ENCODE results near the gene NRCAM. TPM values are rescaled to one million over a fixed set of nuclear protein-coding genes. Genes with fewer than 3 reads are reported as not detected.

NRCAM gene
- total and polyA plus RNA-seq, 2 of the 8 experiments (the other 6 are each of a cell fraction or from before 2014, with no cell fraction given): 2.7 to 3.8 TPM

DNA sequence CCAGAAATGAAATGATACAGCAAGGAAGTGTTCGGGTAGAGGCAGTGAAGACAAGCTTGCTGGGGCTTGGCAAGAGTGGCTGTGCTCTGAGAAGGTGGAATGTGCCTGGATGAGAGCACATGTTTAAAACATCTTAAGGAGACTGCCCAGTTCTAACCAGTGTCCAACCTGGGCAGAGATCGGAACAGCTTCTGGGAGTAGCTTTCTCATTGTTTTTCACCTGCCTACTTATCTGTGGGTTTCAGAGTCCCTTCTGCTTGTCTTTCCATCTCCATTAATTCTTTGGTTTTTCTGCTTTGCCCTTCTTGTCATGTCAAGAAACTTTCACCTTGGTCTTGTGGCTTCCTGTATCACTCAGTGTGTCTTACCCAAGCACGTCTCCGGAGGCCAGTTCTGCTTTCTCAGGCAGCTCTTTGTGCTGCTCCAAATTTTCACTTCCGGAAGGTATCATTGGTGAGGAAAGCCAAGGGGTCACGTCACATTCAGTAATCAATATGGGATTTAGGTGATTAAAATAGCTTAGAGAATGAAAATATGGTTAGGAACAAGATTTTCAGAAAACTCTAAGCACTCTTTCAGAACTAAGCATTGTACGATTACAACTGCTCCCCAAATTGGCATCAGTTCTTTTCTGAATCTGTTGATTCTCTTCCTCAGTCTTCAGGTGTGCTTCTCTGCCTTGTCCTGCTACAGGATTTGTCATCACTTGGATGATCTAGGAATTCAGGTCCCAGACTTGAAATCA, 320.6 kb downstream of the NRCAM start:
- H4K20me1 ChIP-seq (replicated peaks in 1 of 2; ENCODE audit: control insufficient read depth in 1 of 2, insufficient read depth in 2 of 2, low read length in 2 of 2): no peaks in the 10 kb centered on the region
- no peaks in the 10 kb centered on the region for H3K9me3 ChIP-seq (ENCODE audit: insufficient read depth in 2 of 2, low read depth in 1 of 2, low read length in 1 of 2)
- CTCF ChIA-PET (ENCODE audit: partially characterized antibody): interaction anchor here (1.3 to 9.3 kb wide), 5 partner anchors 9 to 26 kb away, joined by 3 to 64 read pairs (median 5); no protein-coding TSS in a partner anchor
- DNase-seq (ENCODE audit: low read depth in 1 of 2, low spot score in 2 of 2) (no peak), FAIRE-seq (no peak)
- no peak overlapping the region for H3K4ac ChIP-seq (replicated peaks; ENCODE audit: insufficient read length, low read depth, low read length)
- no peak overlapping the region for H3K27ac ChIP-seq (ENCODE audit: low read depth, low read length)
- no peaks in the 10 kb centered on the region for H3K36me3 ChIP-seq (ENCODE audit: control insufficient read depth in 2 of 4, insufficient read depth in 4 of 4, low read length in 3 of 4)
- no peak overlapping the region for H2BK12ac ChIP-seq (ENCODE audit: low read depth, low read length)
- no peak overlapping the region for H3K56ac ChIP-seq (replicated peaks; ENCODE audit: insufficient read length, low read depth, low read length)
- H4K8ac ChIP-seq (ENCODE audit: extremely low read depth, insufficient read depth, low read length): no peak overlapping the region
- WGBS, 2 experiments (ENCODE audit: extremely low coverage in 1 of 2, insufficient coverage in 1 of 2, insufficient read length in 1 of 2, insufficient replicate concordance in 2 of 2, low coverage in 1 of 2, low lambda C conversion rate in 2 of 2, missing lambda C conversion rate in 1 of 2): 92% methylated on average over 7 of the region's 7 CpGs; no CpG with 5 or more reads in 1 of the 2 experiments
- H3K79me2 ChIP-seq (ENCODE audit: control insufficient read depth in 1 of 2, insufficient read depth in 2 of 2, low read length in 2 of 2): no peaks in the 10 kb centered on the region
- H3K23ac ChIP-seq (ENCODE audit: insufficient read length): no peak overlapping the region
- H2AK5ac ChIP-seq (ENCODE audit: low read depth, low read length): no peak overlapping the region
- no peak overlapping the region for H2BK120ac ChIP-seq (replicated peaks; ENCODE audit: low read depth, low read length)
- peaks cover 0 to 6% (median 1%) of the 10 kb centered on the region in 4 experiments; a peak in 1 of 7 replicates for H3K4me1 ChIP-seq (replicated peaks in 1 of 4; ENCODE audit: control insufficient read depth in 3 of 4, insufficient read depth in 4 of 4, low read length in 3 of 4)
- H3K4me2 ChIP-seq (ENCODE audit: insufficient read depth in 1 of 2, low read depth in 2 of 2, low read length in 2 of 2): no peak overlapping the region
- no peaks in the 10 kb centered on the region for H3K23me2 ChIP-seq (ENCODE audit: low read depth, low read length)
- no peaks in the 10 kb centered on the region for H3K79me1 ChIP-seq (ENCODE audit: low read depth, low read length)
- H3K4me3 ChIP-seq (ENCODE audit: extremely low read depth in 1 of 4, insufficient read depth in 2 of 4, low read depth in 3 of 4, low read length in 4 of 4): no peak overlapping the region
- no peaks in the 10 kb centered on the region for H3K27me3 ChIP-seq (replicated peaks in 1 of 4; ENCODE audit: control insufficient read depth in 3 of 4, extremely low read depth in 1 of 4, insufficient read depth in 3 of 4, low read length in 3 of 4)
- no peak overlapping the region for H2AFZ ChIP-seq (ENCODE audit: low read length)
- POLR2A ChIA-PET (ENCODE audit: partially characterized antibody): interaction anchor here (0.8 kb wide), 1 partner anchor 686 kb away, joined by 3 read pairs; no protein-coding TSS in a partner anchor
- H3K14ac ChIP-seq (ENCODE audit: insufficient read length): no peak overlapping the region
- H3K18ac ChIP-seq (ENCODE audit: extremely low read depth, low read length): no peak overlapping the region
- H2BK15ac ChIP-seq (ENCODE audit: low read length): no peak overlapping the region
- H3K9ac ChIP-seq (replicated peaks in 1 of 4; ENCODE audit: extremely low read depth in 1 of 4, low read depth in 3 of 4, low read length in 3 of 4): no peak overlapping the region
- no peak overlapping the region for H4K5ac ChIP-seq (ENCODE audit: insufficient read length, low read depth, low read length)
- H2BK5ac ChIP-seq (ENCODE audit: low read depth, low read length): no peak overlapping the region
- no peak overlapping the region for H2BK20ac ChIP-seq (ENCODE audit: low read length)
- no peak overlapping the region for H4K91ac ChIP-seq (replicated peaks; ENCODE audit: insufficient read length, low read length)
- TF ChIP-seq, protein P1, sequence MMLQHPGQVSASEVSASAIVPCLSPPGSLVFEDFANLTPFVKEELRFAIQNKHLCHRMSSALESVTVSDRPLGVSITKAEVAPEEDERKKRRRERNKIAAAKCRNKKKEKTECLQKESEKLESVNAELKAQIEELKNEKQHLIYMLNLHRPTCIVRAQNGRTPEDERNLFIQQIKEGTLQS (IDR thresholded peaks at IDR 0.05; ENCODE audit: insufficient read depth, low read depth, low read length): no peak
- TF ChIP-seq RBBP5 (IDR thresholded peaks at IDR 0.05; ENCODE audit: borderline replicate concordance, low read depth, low read length) (no peak), CHD2 (IDR thresholded peaks at IDR 0.05; ENCODE audit: low read length) (no peak), SRF (IDR thresholded peaks at IDR 0.05; ENCODE audit: low read depth, low read length) (no peak), KDM4A (IDR thresholded peaks at IDR 0.05; ENCODE audit: low read depth, low read length, severe bottlenecking) (no peak), ASH2L (IDR thresholded peaks at IDR 0.05; ENCODE audit: low read length) (no peak), MAFK (IDR thresholded peaks at IDR 0.05; ENCODE audit: low read depth, low read length) (no peak), CHD1 (IDR thresholded peaks at IDR 0.05; ENCODE audit: low read depth, low read length) (no peak), POU5F1 (IDR thresholded peaks at IDR 0.05; ENCODE audit: low read depth, low read length) (no peak), NRF1 (IDR thresholded peaks at IDR 0.05; ENCODE audit: low read depth, low read length) (no peak), FOSL1 (IDR thresholded peaks at IDR 0.05; ENCODE audit: insufficient read depth, low read depth, low read length) (no peak), EGR1 (IDR thresholded peaks at IDR 0.05; ENCODE audit: borderline replicate concordance, low read depth, low read length) (no peak), RFX5 (IDR thresholded peaks at IDR 0.05; ENCODE audit: borderline replicate concordance, low read depth, low read length) (no peak)

Measured in H1 (cell line).